RWPE2 (cell line): ENCODE measurements around the gene TMCC1.

Experiments used
- ATAC-seq: fragments of 200-7000 bp; cut with Tn5 transposase; 3 replicates; pipeline ENCODE4 v1.9.1; 2021; ENCODE audit warnings: low read depth
- DNase-seq: peaks from one replicate; pipeline ENCODE4 v3.0.0-alpha.2; 2020; ENCODE audit warnings: low spot score
- H3K27ac ChIP-seq: fragments of 450-650 bp; 2 replicates; pipeline ENCODE4 v1.5.1; 2017; ENCODE audit warnings: mild to moderate bottlenecking; ENCODE audit not compliant: poor library complexity, severe bottlenecking
- H3K27me3 ChIP-seq: fragments of 250-450 bp; sonication (Bioruptor Pico); 2 replicates; pipeline ENCODE4 v1.5.1; 2021; ENCODE audit warnings: mild to moderate bottlenecking, moderate library complexity; ENCODE audit not compliant: insufficient read depth, poor library complexity, severe bottlenecking
- H3K36me3 ChIP-seq: fragments of 250-450 bp; sonication (Bioruptor Pico); 2 replicates; pipeline ENCODE4 v1.5.1; 2020; ENCODE audit warnings: low read depth, mild to moderate bottlenecking, moderate library complexity
- H3K4me1 ChIP-seq: fragments of 250-450 bp; sonication (Bioruptor Pico); 2 replicates; pipeline ENCODE4 v1.5.1; 2021; ENCODE audit warnings: mild to moderate bottlenecking, moderate library complexity; ENCODE audit not compliant: insufficient read depth, poor library complexity, severe bottlenecking
- H3K4me3 ChIP-seq: fragments of 250-450 bp; sonication (Bioruptor Pico); 2 replicates; pipeline ENCODE4 v1.5.1; 2021; ENCODE audit warnings: mild to moderate bottlenecking, moderate library complexity; ENCODE audit not compliant: severe bottlenecking
- H3K9me3 ChIP-seq: fragments of 250-450 bp; sonication (Bioruptor Pico); 2 replicates; pipeline ENCODE4 v1.5.1; 2021; ENCODE audit warnings: mild to moderate bottlenecking, moderate library complexity; ENCODE audit not compliant: severe bottlenecking
- CTCF ChIP-seq: fragments of 450-650 bp; IDR thresholded peaks from one replicate; pipeline ENCODE4 v1.5.1; 2017; ENCODE audit warnings: mild to moderate bottlenecking, moderate library complexity; ENCODE audit not compliant: poor library complexity, severe bottlenecking

Gene TMCC1

GRCh38 chr3:129663930-129664646 is 229.4 kb downstream of the TMCC1 start:
- DNase-seq (no peak), ATAC-seq (no peak)
- Histone ChIP-seq H3K36me3 (peaks cover 13% of the 10 kb centered on the region), H3K27ac (peak overlapping the region; percentile 86), H3K9me3 (no peaks in the 10 kb centered on the region), H3K27me3 (no peaks in the 10 kb centered on the region), H3K4me1 (peaks cover 36% of the 10 kb centered on the region), H3K4me3 (no peak overlapping the region)
- no peak for TF ChIP-seq CTCF

- DNase-seq (peak; percentile 81), ATAC-seq (peak; percentile 89)
- Histone ChIP-seq H3K4me1 (peaks cover 43% of the 10 kb centered on the region), H3K9me3 (no peaks in the 10 kb centered on the region), H3K27ac (peak overlapping the region; percentile 86), H3K27me3 (no peaks in the 10 kb centered on the region), H3K4me3 (no peak overlapping the region), H3K36me3 (0 out of 2 replicates have a peak, but pooled peaks cover 3% of the 10 kb centered on the region)
- no peak for TF ChIP-seq CTCF
These were observed 230.5 kb downstream of the TMCC1 start for GRCh38 chr3:129663045-129663446.

GRCh38 chr3:129662191-129662608 is 231.3 kb downstream of the TMCC1 start:
- Histone ChIP-seq H3K27ac (peak overlapping the region; percentile 86), H3K27me3 (no peaks in the 10 kb centered on the region), H3K4me1 (peaks cover 51% of the 10 kb centered on the region), H3K4me3 (no peak overlapping the region), H3K9me3 (no peaks in the 10 kb centered on the region), H3K36me3 (0 out of 2 replicates have a peak, but pooled peaks cover 3% of the 10 kb centered on the region)
- DNase-seq (no peak), ATAC-seq (no peak)
- no peak for TF ChIP-seq CTCF

- Histone ChIP-seq H3K9me3 (no peaks in the 10 kb centered on the region), H3K36me3 (0 out of 2 replicates have a peak, but pooled peaks cover 3% of the 10 kb centered on the region), H3K27me3 (no peaks in the 10 kb centered on the region), H3K27ac (peak overlapping the region; percentile 86), H3K4me3 (no peak overlapping the region), H3K4me1 (peaks cover 53% of the 10 kb centered on the region)
- TF ChIP-seq CTCF = no peak
- DNase-seq (no peak), ATAC-seq (no peak)
These were observed 231.7 kb downstream of the TMCC1 start for GRCh38 chr3:129661766-129662165.
